K562 (cell line): ENCODE measurements around the gene ASCL2. TPM values are rescaled to one million over a fixed set of nuclear protein-coding genes. Genes with fewer than 3 reads are reported as not detected.

Experiments used
- CHD2 ChIP-seq: IDR thresholded peaks from 2 replicates; pipeline ENCODE4 v1.6.1; 2011; ENCODE audit warnings: low read depth, low read length
- SRSF9 ChIP-seq: fragments of 200-400 bp; formaldehyde crosslinking; IDR thresholded peaks from 2 replicates; pipeline ENCODE4 v1.6.1; 2017; ENCODE audit warnings: low read depth, low read length, borderline replicate concordance
- polyA plus RNA-seq, 8 experiments: library from polyadenylated mRNA; depleted of rRNA in 4 of 8; stranded (reverse) in 5 of 8; unstranded in 3 of 8; fragments of >200 nt; fragmentation: Nextera tagmentation in 2 of 8; fragmentation: Illumina TruSeq in 1 of 8; extraction: Ambion mirVana in 2 of 8; extraction: Trizol in 1 of 8; gene quantifications; 2 replicates each; pipeline versions ENCODE4 v1.2.1 to v1.2.3, GENCODE V29; 2011 to 2014; ENCODE audit warnings: inconsistent platforms in 1 of 8, missing spikeins in 1 of 8
- total RNA-seq, 7 experiments: library from RNA; depleted of rRNA in 6 of 7; stranded (reverse); fragments of >200 nt in 6 of 7; fragmentation: Illumina TruSeq in 2 of 7; extraction: Trizol in 2 of 7; gene quantifications; 2 replicates each; pipeline versions ENCODE4 v1.2.1 to v1.2.3, GENCODE V29; 2011 to 2021; ENCODE audit warnings: low replicate concordance in 1 of 7
- TF ChIP-seq, protein P1 (sequence below), 2 experiments: fragments of 450-650 bp in 1 of 2; sonication (generic) in 1 of 2; formaldehyde crosslinking in 1 of 2; IDR thresholded peaks; 2 replicates each; pipeline versions ENCODE4 v1.7.1 to v1.9.0; 2016 to 2022; ENCODE audit warnings: inconsistent platforms in 1 of 2, mild to moderate bottlenecking in 1 of 2, missing genetic modification reagents in 1 of 2
- TF ChIP-seq, protein P2 (sequence below): fragments of 450-650 bp; conservative IDR thresholded peaks from 2 replicates; pipeline ENCODE4 v1.6.1; 2016; ENCODE audit warnings: missing genetic modification characterization, low read depth, mild to moderate bottlenecking, control low read depth, missing compliant biosample characterization

ASCL2 gene
- total and polyA plus RNA-seq, 9 of the 15 experiments (the other 6 are each of a cell fraction or from before 2014, with no cell fraction given), result 0.11 to 1.4 (median 0.36) TPM; not detected in 2

DNA sequence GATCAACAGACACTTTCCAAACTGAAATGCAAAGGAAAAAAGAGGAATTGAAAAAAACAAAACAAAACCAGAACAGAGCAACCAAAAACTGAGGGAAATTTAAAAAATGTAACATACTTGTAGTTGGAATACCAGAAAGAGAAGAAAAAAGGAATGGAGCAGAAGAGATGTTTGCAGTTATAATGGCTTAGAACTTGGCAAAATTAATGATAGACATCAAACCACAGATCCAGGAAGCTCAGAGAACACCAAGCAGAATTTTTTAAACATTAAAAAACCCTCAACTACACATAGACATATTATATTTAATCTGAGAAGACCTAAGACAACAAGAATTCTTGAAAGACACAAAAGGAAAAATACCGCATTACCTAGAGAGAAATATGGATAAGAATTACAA, 46.1 kb downstream of the ASCL2 start (continued):
- TF ChIP-seq, protein P1, sequence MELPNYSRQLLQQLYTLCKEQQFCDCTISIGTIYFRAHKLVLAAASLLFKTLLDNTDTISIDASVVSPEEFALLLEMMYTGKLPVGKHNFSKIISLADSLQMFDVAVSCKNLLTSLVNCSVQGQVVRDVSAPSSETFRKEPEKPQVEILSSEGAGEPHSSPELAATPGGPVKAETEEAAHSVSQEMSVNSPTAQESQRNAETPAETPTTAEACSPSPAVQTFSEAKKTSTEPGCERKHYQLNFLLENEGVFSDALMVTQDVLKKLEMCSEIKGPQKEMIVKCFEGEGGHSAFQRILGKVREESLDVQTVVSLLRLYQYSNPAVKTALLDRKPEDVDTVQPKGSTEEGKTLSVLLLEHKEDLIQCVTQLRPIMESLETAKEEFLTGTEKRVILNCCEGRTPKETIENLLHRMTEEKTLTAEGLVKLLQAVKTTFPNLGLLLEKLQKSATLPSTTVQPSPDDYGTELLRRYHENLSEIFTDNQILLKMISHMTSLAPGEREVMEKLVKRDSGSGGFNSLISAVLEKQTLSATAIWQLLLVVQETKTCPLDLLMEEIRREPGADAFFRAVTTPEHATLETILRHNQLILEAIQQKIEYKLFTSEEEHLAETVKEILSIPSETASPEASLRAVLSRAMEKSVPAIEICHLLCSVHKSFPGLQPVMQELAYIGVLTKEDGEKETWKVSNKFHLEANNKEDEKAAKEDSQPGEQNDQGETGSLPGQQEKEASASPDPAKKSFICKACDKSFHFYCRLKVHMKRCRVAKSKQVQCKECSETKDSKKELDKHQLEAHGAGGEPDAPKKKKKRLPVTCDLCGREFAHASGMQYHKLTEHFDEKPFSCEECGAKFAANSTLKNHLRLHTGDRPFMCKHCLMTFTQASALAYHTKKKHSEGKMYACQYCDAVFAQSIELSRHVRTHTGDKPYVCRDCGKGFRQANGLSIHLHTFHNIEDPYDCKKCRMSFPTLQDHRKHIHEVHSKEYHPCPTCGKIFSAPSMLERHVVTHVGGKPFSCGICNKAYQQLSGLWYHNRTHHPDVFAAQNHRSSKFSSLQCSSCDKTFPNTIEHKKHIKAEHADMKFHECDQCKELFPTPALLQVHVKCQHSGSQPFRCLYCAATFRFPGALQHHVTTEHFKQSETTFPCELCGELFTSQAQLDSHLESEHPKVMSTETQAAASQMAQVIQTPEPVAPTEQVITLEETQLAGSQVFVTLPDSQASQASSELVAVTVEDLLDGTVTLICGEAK (IDR thresholded peaks at IDR 0.05), result no peak
- TF ChIP-seq, protein P1 (CRISPR knock-in tag; IDR thresholded peaks at IDR 0.05), result no peak
- TF ChIP-seq, protein P2, sequence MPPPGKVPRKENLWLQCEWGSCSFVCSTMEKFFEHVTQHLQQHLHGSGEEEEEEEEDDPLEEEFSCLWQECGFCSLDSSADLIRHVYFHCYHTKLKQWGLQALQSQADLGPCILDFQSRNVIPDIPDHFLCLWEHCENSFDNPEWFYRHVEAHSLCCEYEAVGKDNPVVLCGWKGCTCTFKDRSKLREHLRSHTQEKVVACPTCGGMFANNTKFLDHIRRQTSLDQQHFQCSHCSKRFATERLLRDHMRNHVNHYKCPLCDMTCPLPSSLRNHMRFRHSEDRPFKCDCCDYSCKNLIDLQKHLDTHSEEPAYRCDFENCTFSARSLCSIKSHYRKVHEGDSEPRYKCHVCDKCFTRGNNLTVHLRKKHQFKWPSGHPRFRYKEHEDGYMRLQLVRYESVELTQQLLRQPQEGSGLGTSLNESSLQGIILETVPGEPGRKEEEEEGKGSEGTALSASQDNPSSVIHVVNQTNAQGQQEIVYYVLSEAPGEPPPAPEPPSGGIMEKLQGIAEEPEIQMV (tag), result no peak
- TF ChIP-seq CHD2, result no peak
- no peak for TF ChIP-seq SRSF9
